Measurements from ENCODE around the gene ALK.

The ALK gene

GRCh38 chr2:29394311-29394980 lies 526.9 kb downstream of the ALK start:
- no peak for DNase-seq

- DNase-seq, result no peak
Measured at GRCh38 chr2:29393676-29394075, 527.7 kb downstream of the ALK start.

DNA sequence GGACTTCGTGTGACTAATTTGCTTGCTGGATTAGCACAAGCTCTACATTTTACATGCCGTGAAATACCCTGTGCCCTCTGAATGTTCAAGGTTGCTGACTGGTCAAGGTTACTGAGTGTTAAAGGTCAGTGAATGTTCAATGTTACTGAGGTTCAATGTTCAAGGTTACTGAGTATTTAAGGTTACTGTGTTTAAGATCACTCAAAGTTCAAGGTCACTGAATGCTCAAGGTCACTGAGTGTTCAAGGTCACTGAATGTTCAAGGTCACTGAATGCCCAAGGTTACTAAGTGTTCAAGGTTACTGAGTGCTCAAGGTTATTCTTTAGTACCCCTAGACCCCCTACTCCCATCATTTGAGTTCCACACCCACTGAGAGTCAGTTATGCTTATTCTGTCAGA lies 528.6 kb downstream of the ALK start:
- no peak for DNase-seq

DNA sequence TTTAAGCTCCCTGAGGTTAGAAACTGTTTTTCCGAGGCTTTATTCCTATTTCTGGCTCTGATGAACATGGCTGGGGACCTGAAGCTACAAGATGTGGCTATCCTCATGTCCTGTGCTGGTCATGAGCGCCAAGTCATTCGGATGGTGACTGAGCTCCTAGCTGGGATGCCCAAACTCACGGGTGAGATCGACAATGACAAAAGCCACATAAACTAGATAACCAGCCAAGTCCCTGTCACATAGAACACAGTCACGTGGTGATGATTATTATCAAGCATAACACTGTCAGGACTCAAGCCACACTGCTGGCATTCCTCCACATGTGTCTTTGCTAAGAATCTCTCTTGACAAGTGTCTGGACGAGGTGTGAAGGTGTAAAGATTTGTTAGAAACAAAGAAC lies 531.2 kb downstream of the ALK start:
- no peak for DNase-seq

GRCh38 chr2:29389686-29390085 lies 531.7 kb downstream of the ALK start:
- DNase-seq, result no peak

DNA sequence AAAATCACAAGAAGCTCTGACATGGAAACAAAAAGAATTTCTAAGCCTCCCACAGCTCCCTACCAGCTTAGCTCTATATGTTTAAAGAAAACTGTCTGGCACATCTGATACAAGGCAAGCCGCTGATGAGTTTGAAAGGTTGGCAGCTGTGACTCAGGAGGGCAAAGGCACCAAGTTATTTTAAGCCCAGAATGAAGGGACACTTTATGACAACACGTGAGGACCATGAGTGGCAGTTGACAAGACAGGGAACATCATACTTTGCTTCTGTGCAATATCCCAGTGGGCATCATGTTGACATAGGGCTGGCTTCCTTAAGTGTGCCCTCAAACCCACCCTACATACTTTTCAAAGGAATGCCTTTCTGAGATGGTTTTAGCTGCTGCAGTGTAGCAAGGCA lies 533.3 kb downstream of the ALK start:
- no peak for DNase-seq

DNA sequence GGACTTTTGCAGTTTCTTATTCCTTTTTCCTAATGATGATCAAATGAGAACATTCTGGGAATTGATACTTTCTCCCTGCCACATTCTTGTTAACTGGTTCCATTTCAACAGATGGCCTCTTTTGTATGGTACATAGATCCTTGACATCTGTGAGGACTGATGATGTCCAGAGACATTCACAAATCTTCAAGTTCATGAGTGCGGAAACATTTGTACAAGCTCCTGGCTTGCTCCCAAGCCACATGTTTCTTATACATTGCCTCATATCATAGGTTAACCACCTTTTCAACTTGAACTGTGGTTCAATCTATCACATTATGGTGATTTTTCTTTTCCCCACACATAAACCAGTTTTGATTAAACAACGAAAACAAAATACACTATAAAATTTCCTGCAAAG lies 538.9 kb downstream of the ALK start:
- DNase-seq, result no peak

DNA sequence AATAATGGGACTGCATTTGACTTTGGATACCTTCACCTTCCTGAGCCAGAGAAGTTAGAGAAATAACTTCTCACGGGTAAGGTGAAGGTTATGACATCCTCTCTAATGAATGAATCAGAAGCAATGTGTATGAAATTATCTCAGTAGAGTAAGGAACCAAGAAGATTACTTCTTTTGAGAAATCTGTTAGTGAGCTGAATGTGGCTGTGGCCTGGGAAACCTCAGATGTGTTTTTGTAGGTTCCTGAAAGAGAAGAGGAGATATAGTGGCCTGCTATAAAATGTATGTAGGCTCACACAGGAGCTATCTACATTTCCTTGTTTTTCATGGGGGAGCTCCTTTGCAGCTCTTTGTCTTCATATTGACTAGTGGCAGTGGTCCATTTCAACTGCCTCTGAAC lies 543.6 kb downstream of the ALK start:
- no peak for DNase-seq

GRCh38 chr2:29376541-29376940 lies 544.8 kb downstream of the ALK start:
- DNase-seq, result no peak

- DNase-seq, result no peak
Measured at GRCh38 chr2:29375843-29376242, 545.5 kb downstream of the ALK start.

- DNase-seq, result no peak
Measured at GRCh38 chr2:29374823-29375222, 546.6 kb downstream of the ALK start.

DNA sequence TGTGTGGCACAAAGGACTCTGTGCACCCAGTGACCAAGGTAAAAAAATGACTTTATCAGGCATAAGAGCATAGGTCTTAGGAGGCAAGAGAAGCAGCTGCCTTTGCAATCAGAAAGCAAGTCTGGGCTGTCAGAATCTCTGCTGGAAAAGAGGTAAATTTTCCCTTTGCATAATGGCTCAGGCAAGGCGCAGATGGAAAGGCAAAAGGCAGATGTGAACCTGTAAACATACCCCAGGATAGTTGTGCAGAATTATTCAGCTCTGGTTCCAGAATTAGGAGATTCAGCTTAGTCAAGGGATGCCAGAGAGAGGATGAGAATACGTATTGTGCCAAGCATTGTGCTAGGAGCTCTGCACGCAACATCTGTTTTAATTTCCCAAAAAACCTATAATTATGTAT lies 547.5 kb downstream of the ALK start:
- no peak for DNase-seq

GRCh38 chr2:29372185-29372584 lies 549.2 kb downstream of the ALK start:
- no peak for DNase-seq

DNA sequence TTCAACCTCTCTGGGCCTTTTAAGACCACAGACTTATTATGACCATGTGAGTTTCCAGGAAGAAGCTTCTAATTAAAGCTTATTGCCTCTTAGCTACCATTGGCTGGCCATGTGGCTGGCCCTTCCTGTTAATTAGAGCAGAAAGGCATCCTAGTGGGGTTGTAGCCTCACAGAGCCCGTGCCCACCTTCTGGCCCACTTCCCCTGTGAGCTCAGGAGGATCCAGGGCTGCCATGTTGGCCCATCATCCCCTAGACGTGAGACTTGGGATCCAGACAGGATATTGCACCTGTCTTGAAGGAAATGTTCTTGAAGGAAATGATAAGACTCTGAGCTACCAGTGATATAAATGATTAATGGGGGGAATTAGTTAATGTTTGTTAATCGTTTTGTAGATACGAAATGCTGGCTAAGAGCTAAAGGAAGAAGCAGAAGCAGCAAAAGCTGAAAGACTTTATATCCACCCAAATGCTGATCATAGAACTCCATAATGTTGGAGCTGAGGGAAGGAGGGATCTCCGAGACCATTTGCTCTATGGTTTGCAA lies 550.7 kb downstream of the ALK start:
- no peak for DNase-seq

DNA sequence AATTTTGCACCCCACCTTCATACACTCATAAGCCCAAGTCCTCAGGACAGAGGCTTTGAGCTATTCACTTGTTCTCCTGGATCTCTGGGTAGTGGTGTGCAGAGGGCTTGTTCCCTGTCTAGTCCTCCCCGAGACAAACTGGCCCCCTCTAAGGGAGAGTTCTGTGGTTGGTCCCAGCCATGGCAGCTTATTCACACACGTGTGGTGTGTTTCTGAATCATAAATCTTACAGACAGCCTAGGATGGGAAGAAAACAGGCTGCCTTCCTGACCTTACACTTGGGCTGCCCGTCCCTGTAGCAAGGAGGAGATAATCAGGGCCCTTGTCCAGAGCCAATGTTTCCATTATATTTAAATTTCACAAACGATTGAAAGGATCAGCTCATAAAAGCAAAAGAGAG lies 551.2 kb downstream of the ALK start:
- DNase-seq, result no peak

- no peak for DNase-seq
Measured at GRCh38 chr2:29368659-29369040, 552.7 kb downstream of the ALK start.

- no peak for DNase-seq
Measured at GRCh38 chr2:29367986-29368658, 553.3 kb downstream of the ALK start.

DNA sequence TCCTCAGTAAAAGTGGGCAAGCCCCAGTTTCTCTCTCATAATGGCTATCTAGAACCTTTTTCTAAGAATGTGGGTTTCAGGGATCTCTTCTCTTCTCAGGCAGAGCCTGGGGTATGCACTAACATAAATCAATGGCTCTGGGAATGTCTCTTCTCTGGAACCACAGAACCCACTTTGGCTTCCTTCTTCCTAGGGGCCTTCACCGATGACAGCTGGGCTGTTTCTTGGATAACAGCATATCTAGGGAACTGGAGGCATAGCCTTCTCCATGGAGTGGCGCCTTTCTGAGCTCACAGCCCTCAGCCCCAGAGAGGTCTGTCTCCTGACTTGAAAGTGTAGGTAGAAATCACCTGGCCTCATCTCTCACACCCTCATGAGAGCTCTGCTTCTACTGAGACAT lies 558.3 kb downstream of the ALK start:
- DNase-seq, result no peak

- no peak for DNase-seq
Measured at GRCh38 chr2:29361231-29361630, 560.2 kb downstream of the ALK start.

GRCh38 chr2:29360016-29360784 lies 561.2 kb downstream of the ALK start:
- DNase-seq, result no peak

DNA sequence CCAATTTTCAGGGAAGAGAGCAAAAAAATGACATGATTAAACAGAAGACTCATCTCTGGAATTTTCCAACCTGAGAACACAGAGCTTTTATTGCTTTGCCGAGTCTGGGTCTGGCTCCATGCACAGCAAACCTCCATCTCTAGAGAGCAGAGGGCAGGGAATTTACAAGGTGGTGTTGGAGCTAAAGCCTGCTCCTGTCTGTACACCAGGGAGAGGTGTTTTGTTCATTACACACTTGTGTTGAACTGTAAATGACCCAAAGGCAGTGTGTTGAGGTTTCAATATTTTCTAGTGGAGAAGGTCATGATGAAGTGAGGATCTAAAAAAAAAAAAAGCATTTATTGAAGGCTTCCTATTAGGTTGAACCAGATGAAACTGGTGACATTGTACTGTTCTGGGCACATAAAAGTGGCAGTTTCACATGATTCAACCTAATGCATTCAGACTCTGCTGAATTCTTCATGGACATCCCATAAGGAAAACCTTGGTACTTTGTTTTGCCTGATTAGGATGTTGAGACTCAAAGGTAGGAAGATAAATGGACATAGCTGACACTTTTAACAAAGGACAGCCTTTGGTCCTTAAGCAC lies 567.9 kb downstream of the ALK start:
- no peak for DNase-seq

DNA sequence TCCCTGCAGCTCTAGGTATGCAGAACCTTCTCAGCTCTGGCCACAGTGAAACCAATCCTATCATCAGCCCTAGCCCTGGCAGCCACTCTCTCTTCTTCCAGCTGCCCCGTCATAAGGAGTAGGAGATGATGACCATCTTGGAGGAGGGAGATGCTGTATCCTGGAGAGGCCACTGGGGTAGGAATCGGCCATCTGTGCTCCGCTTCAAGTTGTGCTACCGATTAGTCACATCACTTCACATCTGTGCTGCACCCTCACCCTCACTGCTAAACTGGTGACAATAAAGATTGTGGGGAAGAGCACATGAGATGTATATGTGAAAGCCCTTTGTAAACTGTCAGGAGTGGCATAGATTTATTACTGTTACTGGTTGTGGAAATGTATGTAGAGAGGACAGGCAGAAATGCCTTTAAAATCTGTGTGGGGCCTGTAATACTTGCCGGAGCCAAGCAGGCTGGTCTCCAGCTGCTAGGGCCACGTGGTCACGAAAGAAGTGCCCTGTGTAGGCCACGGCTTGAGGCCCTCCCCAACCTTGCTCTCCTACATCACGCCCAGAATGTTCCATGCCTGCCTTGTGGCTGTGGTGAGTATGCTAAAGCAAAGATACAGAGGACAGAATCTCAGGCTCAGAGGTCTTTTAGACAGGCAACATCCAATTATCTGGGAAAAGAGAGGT lies 569.3 kb downstream of the ALK start:
- DNase-seq, result no peak

DNA sequence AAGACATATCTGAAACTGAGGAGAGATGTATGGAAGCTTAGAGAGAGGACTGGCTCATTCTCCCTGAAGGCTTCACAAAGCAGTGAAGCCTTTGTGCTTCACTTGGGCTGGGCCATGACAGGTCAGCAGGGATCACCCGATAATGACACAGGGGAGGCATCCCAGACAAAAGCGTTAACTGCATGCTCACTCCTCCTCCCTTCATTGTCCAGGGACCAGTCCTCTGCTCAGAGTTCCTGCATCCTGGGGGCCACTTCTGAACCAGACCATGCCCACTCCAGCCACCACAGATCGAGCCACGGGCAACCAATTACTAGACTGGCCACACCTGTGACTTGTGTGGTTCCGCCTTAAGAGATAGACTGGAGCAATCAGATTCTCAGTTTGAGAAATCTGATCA lies 570.1 kb downstream of the ALK start:
- no peak for DNase-seq

Measured in NCI-H1436 treated with DMSO at 0.1 percent for 48 hours (cell line).